ENCODE measurements around the gene PDZK1IP1. TPM values are rescaled to one million over a fixed set of nuclear protein-coding genes. Genes with fewer than 3 reads are reported as not detected.
A peak's percentile ranks its signal among the peaks of the same experiment; 100 is the strongest.

The PDZK1IP1 gene
- polyA plus RNA-seq, 1 donor (not counting 4 experiments of a cell fraction or from before 2014, with no cell fraction given): 1.5 TPM

DNA sequence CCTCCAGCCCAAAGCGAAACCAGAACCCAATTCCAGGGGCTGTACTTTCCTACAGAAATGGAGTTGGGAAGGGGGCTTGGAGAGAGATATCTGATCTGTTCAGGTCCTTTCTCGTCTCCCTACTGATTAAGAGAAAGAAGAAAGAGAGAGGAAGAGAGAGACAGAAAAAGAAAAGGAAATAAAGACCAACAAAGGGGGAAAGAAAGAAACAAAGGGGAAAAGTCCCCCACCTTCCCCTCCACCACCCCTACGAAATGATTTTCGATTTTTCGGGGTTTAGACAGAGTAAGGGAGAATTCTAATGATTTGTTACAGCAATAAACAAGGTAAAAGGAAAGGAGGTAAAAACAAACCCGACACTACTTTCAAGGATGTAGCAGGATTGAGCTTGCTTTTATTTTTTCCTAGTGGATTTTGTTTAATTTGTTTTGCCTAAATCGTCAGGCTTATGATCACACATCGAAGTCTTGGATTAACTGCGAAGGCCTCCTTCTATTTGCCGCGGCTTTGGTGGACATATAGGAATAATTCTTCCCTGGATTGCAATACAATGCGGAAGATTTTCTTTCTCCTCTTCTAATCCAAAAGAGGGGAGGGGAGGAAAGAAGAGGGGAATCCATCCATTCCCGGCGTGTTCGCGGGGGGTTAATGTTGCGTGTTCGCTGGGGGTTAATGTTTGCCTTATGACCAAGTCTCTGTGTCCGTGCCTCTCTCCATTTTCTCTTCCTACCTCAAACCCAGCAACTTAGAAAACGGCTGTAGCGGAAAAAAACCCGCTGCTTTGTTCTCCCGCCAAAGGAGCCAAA lies 40.3 kb upstream of the PDZK1IP1 start:
- Histone ChIP-seq H3K4me2 (ENCODE audit: control insufficient read depth, extremely low read depth, insufficient read depth, low read depth, low read length) (no peak overlapping the region), H2AFZ (ENCODE audit: control insufficient read depth, low read length) (no peak overlapping the region), H3K9me1 (ENCODE audit: control insufficient read depth, extremely low read depth, insufficient read depth, low read length) (no peaks in the 10 kb centered on the region), H3K4me3 (ENCODE audit: control insufficient read depth in 2 of 3, extremely low read depth in 1 of 3, insufficient read depth in 2 of 3, low read depth in 1 of 3, low read length in 3 of 3) (no peak overlapping the region), H3K79me2 (ENCODE audit: control insufficient read depth, insufficient read depth, low read length) (no peaks in the 10 kb centered on the region), H3K4me1 (ENCODE audit: control insufficient read depth, extremely low read depth, insufficient read depth, low read length) (peaks cover 3% of the 10 kb centered on the region), H3K9me3 (ENCODE audit: control insufficient read depth, low read depth, low read length) (no peaks in the 10 kb centered on the region), H4K20me1 (ENCODE audit: control insufficient read depth, extremely low read depth, insufficient read depth, low read length) (peaks cover 12% of the 10 kb centered on the region), H3K9ac (ENCODE audit: control insufficient read depth, extremely low read depth, insufficient read depth, low read length) (no peak overlapping the region), H3K36me3 (ENCODE audit: control insufficient read depth in 2 of 2, extremely low read depth in 1 of 2, insufficient read depth in 2 of 2, low read length in 2 of 2) (no peaks in the 10 kb centered on the region), H3K27me3 (ENCODE audit: control insufficient read depth, extremely low read depth, insufficient read depth, low read length) (peaks cover 94% of the 10 kb centered on the region), H3K27ac (ENCODE audit: control insufficient read depth, insufficient read depth, low read length) (no peak overlapping the region)
- FAIRE-seq: no peak
- TF ChIP-seq, protein P1, sequence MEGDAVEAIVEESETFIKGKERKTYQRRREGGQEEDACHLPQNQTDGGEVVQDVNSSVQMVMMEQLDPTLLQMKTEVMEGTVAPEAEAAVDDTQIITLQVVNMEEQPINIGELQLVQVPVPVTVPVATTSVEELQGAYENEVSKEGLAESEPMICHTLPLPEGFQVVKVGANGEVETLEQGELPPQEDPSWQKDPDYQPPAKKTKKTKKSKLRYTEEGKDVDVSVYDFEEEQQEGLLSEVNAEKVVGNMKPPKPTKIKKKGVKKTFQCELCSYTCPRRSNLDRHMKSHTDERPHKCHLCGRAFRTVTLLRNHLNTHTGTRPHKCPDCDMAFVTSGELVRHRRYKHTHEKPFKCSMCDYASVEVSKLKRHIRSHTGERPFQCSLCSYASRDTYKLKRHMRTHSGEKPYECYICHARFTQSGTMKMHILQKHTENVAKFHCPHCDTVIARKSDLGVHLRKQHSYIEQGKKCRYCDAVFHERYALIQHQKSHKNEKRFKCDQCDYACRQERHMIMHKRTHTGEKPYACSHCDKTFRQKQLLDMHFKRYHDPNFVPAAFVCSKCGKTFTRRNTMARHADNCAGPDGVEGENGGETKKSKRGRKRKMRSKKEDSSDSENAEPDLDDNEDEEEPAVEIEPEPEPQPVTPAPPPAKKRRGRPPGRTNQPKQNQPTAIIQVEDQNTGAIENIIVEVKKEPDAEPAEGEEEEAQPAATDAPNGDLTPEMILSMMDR (optimal IDR thresholded peaks at IDR 0.05 in 1 of 3, IDR thresholded peaks at IDR 0.05 in 1 of 3, conservative IDR thresholded peaks at IDR 0.05 in 1 of 3; ENCODE audit: extremely low read depth in 1 of 3, insufficient read depth in 2 of 3, low read length in 3 of 3): no peak
- TF ChIP-seq EZH2 (IDR thresholded peaks at IDR 0.05; ENCODE audit: low read length): peak; percentile 90
- no peak for DNase-seq (ENCODE audit: low read depth, low spot score)
- dilution Hi-C loops (cut with MboI; ENCODE audit: extremely low pct_ligation_motif_present, low sequenced_read_pairs): no loop called here

DNA sequence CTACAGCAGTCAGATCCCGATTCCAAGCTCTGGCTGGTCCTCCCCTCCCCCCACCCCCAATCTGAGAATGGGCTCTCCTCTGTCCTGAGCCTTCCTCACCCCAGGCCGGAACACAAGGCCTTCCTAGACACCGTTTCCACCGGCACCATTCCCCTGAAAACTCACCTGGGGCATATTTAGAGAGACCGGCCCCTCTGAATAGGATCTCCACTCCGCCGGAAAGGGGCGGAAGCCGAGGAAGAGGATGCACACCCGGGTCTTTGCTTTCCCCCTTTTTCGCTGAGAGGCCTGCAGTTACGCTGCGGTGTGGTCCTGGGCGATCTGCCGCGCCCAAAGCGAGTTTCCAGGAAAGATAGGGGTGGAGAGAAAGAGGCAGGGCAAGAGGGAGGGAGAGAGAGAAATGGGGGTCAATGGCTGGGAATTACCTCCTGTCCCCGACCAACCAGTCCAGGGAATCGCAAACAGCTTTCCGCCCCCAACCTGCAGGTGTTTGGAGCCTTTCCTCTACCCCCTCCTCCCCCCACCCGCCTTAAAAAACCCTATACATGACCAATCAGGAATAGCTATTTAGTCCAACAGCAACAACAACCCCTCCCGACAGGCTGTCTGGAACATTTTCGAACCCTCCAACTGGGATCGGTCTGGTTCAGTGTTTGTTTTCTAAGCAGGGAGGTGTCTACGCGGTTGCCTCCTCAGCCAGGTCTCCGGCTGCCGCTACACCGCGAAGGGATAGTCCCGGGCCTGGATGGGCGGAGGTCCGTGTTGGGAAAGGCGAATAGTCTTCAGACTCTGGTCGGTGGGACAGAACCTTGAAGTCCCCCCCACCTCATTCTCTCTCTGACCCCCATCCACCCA lies 39.4 kb upstream of the PDZK1IP1 start:
- H3K27ac ChIP-seq (ENCODE audit: control insufficient read depth, insufficient read depth, low read length): no peak overlapping the region
- no peak overlapping the region for H3K9ac ChIP-seq (ENCODE audit: control insufficient read depth, extremely low read depth, insufficient read depth, low read length)
- H3K79me2 ChIP-seq (ENCODE audit: control insufficient read depth, insufficient read depth, low read length): no peaks in the 10 kb centered on the region
- dilution Hi-C loops (cut with MboI; ENCODE audit: extremely low pct_ligation_motif_present, low sequenced_read_pairs): no loop called here
- H2AFZ ChIP-seq (ENCODE audit: control insufficient read depth, low read length): no peak overlapping the region
- no peak for FAIRE-seq
- no peaks in the 10 kb centered on the region for H3K36me3 ChIP-seq (ENCODE audit: control insufficient read depth in 2 of 2, extremely low read depth in 1 of 2, insufficient read depth in 2 of 2, low read length in 2 of 2)
- H3K4me2 ChIP-seq (ENCODE audit: control insufficient read depth, extremely low read depth, insufficient read depth, low read depth, low read length): no peak overlapping the region
- peaks cover 12% of the 10 kb centered on the region for H4K20me1 ChIP-seq (ENCODE audit: control insufficient read depth, extremely low read depth, insufficient read depth, low read length)
- no peak overlapping the region for H3K4me3 ChIP-seq (ENCODE audit: control insufficient read depth in 2 of 3, extremely low read depth in 1 of 3, insufficient read depth in 2 of 3, low read depth in 1 of 3, low read length in 3 of 3)
- no peaks in the 10 kb centered on the region for H3K9me3 ChIP-seq (ENCODE audit: control insufficient read depth, low read depth, low read length)
- peaks cover 3% of the 10 kb centered on the region for H3K4me1 ChIP-seq (ENCODE audit: control insufficient read depth, extremely low read depth, insufficient read depth, low read length)
- H3K27me3 ChIP-seq (ENCODE audit: control insufficient read depth, extremely low read depth, insufficient read depth, low read length): peaks cover 98% of the 10 kb centered on the region
- no peak for DNase-seq (ENCODE audit: low read depth, low spot score)
- no peaks in the 10 kb centered on the region for H3K9me1 ChIP-seq (ENCODE audit: control insufficient read depth, extremely low read depth, insufficient read depth, low read length)
- TF ChIP-seq, protein P1 (optimal IDR thresholded peaks at IDR 0.05 in 1 of 3, IDR thresholded peaks at IDR 0.05 in 1 of 3, conservative IDR thresholded peaks at IDR 0.05 in 1 of 3; ENCODE audit: extremely low read depth in 1 of 3, insufficient read depth in 2 of 3, low read length in 3 of 3): no peak
- peak; percentile 58 for TF ChIP-seq EZH2 (IDR thresholded peaks at IDR 0.05; ENCODE audit: low read length)
